ENCODE results near the gene PNKD.
"Not testable (repeated sequence)": the region's sequence is repeated elsewhere in the genome, so short reads cannot be mapped to it uniquely, and the experiment has no call there.

DNA sequence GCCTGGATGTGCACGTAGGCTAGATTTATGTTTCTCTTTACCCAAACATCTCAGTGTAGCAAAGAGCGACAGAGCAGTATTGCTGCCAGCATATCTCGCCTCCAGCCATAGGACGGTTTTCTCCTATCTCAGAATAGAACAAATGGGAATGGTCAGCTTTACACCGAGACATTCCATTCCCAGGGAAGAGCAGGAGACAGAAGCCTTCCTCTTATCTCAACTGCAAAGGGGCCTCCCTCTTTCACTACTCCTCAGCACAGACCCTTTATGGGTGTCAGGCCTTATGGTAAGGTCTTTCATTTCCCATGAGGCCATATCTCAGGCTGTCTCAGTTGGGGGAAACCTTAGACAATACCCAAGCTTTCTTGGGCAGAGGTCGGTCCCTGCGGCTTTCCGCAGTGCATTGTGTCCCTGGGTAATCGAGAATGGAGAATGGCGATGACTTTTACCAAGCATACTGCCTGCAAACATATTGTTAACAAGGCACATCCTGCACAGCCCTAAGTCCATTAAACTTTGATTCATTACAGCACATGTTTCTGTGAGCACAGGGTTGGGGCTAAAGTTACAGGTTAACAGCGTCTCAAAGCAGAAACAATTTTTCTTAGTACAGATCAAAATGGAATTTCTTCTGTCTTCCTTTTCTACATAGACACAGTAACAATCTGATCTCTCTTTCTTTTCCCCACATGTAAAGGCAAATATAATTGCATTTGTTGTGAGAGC is 41.4 kb downstream of the PNKD start:
- TF ChIP-seq, protein P1, sequence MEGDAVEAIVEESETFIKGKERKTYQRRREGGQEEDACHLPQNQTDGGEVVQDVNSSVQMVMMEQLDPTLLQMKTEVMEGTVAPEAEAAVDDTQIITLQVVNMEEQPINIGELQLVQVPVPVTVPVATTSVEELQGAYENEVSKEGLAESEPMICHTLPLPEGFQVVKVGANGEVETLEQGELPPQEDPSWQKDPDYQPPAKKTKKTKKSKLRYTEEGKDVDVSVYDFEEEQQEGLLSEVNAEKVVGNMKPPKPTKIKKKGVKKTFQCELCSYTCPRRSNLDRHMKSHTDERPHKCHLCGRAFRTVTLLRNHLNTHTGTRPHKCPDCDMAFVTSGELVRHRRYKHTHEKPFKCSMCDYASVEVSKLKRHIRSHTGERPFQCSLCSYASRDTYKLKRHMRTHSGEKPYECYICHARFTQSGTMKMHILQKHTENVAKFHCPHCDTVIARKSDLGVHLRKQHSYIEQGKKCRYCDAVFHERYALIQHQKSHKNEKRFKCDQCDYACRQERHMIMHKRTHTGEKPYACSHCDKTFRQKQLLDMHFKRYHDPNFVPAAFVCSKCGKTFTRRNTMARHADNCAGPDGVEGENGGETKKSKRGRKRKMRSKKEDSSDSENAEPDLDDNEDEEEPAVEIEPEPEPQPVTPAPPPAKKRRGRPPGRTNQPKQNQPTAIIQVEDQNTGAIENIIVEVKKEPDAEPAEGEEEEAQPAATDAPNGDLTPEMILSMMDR (IDR thresholded peaks at IDR 0.05 in 2 of 3, conservative IDR thresholded peaks at IDR 0.05 in 1 of 3; ENCODE audit: borderline replicate concordance in 1 of 3, insufficient read depth in 1 of 3, low read depth in 2 of 3, low read length in 2 of 3) = not testable (repeated sequence)
- TF ChIP-seq, protein P2, sequence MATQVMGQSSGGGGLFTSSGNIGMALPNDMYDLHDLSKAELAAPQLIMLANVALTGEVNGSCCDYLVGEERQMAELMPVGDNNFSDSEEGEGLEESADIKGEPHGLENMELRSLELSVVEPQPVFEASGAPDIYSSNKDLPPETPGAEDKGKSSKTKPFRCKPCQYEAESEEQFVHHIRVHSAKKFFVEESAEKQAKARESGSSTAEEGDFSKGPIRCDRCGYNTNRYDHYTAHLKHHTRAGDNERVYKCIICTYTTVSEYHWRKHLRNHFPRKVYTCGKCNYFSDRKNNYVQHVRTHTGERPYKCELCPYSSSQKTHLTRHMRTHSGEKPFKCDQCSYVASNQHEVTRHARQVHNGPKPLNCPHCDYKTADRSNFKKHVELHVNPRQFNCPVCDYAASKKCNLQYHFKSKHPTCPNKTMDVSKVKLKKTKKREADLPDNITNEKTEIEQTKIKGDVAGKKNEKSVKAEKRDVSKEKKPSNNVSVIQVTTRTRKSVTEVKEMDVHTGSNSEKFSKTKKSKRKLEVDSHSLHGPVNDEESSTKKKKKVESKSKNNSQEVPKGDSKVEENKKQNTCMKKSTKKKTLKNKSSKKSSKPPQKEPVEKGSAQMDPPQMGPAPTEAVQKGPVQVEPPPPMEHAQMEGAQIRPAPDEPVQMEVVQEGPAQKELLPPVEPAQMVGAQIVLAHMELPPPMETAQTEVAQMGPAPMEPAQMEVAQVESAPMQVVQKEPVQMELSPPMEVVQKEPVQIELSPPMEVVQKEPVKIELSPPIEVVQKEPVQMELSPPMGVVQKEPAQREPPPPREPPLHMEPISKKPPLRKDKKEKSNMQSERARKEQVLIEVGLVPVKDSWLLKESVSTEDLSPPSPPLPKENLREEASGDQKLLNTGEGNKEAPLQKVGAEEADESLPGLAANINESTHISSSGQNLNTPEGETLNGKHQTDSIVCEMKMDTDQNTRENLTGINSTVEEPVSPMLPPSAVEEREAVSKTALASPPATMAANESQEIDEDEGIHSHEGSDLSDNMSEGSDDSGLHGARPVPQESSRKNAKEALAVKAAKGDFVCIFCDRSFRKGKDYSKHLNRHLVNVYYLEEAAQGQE (IDR thresholded peaks at IDR 0.05; ENCODE audit: low read depth) = not testable (repeated sequence)
- TF ChIP-seq JUND (IDR thresholded peaks at IDR 0.05); YY1 (IDR thresholded peaks at IDR 0.05; ENCODE audit: extremely low read depth, insufficient replicate concordance, low read depth, low read length); ZFX (IDR thresholded peaks at IDR 0.05); ZNF274 (IDR thresholded peaks at IDR 0.05; ENCODE audit: low read depth, low read length); CEBPB (IDR thresholded peaks at IDR 0.05; ENCODE audit: low read depth); SIN3A (IDR thresholded peaks at IDR 0.05; ENCODE audit: low read depth); POLR2A (IDR thresholded peaks at IDR 0.05; ENCODE audit: borderline replicate concordance, extremely low read depth, insufficient read depth, insufficient read length); POLR2AphosphoS5 (IDR thresholded peaks at IDR 0.05; ENCODE audit: low read depth, low read length); SRF (IDR thresholded peaks at IDR 0.05; ENCODE audit: low read depth); EGR1 (IDR thresholded peaks at IDR 0.05; ENCODE audit: low read depth); EZH2 (IDR thresholded peaks at IDR 0.05): not testable (repeated sequence)
